Thyroid gland (tissue), 4 donors: ENCODE data around the gene CXCL9.
"Not testable (repeated sequence)": the region's sequence is repeated elsewhere in the genome, so short reads cannot be mapped to it uniquely, and the experiment has no call there.

Experiments
- CTCF ChIP-seq, 6 experiments: fragments of 200-600 bp in 3 of 6; fragments of 450-650 bp in 3 of 6; sonication (generic) in 3 of 6; IDR thresholded peaks; one replicate each; pipeline ENCODE4 v1.5.1; 2016 to 2019; ENCODE audit warnings: antibody characterized with exemption in 6 of 6, mild to moderate bottlenecking in 2 of 6, inconsistent platforms in 1 of 6, moderate library complexity in 1 of 6
- POLR2A ChIP-seq, 2 donors: fragments of 450-650 bp; IDR thresholded peaks; one replicate each; pipeline ENCODE4 v1.6.1; 2017; ENCODE audit warnings: antibody characterized with exemption in 2 of 2, mild to moderate bottlenecking in 2 of 2, moderate library complexity in 1 of 2

- not testable (repeated sequence) for TF ChIP-seq CTCF, POLR2A (IDR thresholded peaks at IDR 0.05)
Observed at GRCh38 chr4:76043306-76043705, 36.0 kb upstream of the CXCL9 start.
